ENCODE results near the gene ZBP1.

ZBP1 gene

DNA sequence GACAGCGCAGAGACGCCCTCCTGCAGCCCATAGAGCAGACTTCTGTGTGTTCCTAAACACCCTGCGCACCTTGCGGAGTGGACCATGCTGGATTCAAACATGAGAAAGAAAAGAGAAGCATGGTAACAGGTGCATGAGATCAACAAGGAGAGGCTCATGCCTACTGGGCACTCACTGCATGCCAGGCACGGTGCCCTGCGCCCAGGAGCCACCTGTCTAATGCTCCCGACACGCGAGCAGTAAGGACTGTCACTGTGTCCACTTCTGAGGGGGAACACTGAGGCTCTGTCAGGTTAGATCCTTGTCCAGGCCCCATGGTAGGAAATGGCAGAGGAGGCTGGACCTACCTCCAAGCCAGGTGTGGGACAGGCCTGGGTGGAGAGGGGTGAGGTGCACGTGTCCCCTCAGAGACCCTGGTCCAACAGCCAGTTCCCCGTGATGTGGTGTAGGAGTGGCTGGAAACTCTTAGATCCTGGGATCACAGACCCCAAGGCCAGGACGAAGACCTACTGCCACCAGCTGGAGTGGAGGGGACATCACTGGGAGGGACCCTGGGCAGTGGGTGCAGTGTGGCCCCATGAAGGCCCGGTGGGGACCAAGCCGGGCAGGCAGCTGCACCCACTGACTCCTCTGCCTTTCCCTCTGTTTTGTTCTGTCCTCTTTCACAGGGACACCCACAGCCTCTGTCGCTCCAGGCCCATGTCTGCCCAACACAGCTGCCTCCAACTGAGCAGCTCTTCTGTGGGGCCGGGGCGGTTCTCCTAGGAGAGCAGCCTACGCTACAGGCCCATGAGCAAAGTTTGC is 29.5 kb downstream of the ZBP1 start:
- TF ChIP-seq, protein P1, sequence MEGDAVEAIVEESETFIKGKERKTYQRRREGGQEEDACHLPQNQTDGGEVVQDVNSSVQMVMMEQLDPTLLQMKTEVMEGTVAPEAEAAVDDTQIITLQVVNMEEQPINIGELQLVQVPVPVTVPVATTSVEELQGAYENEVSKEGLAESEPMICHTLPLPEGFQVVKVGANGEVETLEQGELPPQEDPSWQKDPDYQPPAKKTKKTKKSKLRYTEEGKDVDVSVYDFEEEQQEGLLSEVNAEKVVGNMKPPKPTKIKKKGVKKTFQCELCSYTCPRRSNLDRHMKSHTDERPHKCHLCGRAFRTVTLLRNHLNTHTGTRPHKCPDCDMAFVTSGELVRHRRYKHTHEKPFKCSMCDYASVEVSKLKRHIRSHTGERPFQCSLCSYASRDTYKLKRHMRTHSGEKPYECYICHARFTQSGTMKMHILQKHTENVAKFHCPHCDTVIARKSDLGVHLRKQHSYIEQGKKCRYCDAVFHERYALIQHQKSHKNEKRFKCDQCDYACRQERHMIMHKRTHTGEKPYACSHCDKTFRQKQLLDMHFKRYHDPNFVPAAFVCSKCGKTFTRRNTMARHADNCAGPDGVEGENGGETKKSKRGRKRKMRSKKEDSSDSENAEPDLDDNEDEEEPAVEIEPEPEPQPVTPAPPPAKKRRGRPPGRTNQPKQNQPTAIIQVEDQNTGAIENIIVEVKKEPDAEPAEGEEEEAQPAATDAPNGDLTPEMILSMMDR (IDR thresholded peaks at IDR 0.05; ENCODE audit: insufficient read depth, low read depth, low read length, missing control alignments): no peak
- H3K4me3 ChIP-seq (ENCODE audit: low read depth, low read length): no peak overlapping the region
- DNase-seq (ENCODE audit: low read depth): no peak

DNA sequence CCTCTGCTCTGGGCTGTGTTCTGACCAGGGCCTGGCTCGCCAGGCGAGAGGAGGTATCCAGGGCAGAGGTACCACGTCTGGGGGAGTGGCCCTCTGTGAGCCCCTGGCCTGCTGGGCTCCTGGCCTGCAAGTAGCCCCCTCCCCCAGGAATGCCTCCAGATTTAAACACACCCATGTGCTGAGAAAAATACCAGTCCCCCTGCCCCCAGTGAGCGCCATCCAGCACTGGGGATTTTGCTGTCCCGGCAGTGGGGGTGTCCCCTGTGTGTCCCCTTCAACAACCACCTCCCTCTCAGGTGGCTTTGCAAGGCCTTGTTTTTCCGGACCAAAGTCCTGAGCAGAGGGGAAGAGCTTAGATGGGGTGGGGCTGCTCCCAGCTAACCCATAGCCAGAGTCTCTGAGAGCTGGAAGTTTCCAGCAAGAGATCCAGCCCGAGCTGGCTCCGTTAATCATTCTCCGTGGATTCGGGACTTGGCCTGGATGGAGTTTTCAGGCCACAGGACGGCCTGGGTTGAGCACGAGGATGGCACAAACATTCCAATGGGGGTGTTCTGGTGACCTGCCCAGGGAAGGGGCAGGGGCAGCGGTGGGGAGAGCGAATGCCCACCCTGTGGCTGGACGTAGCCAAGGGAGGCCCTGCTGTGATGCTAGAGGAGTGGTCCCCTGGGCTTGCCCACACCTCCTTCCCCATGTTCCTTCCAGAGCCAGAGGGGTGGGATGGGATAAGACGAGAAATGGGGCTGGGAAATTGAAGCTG is 30.3 kb downstream of the ZBP1 start:
- TF ChIP-seq, protein P1 (IDR thresholded peaks at IDR 0.05; ENCODE audit: insufficient read depth, low read depth, low read length, missing control alignments): no peak
- no peak for DNase-seq (ENCODE audit: low read depth)
- no peak overlapping the region for H3K4me3 ChIP-seq (ENCODE audit: low read depth, low read length)

DNA sequence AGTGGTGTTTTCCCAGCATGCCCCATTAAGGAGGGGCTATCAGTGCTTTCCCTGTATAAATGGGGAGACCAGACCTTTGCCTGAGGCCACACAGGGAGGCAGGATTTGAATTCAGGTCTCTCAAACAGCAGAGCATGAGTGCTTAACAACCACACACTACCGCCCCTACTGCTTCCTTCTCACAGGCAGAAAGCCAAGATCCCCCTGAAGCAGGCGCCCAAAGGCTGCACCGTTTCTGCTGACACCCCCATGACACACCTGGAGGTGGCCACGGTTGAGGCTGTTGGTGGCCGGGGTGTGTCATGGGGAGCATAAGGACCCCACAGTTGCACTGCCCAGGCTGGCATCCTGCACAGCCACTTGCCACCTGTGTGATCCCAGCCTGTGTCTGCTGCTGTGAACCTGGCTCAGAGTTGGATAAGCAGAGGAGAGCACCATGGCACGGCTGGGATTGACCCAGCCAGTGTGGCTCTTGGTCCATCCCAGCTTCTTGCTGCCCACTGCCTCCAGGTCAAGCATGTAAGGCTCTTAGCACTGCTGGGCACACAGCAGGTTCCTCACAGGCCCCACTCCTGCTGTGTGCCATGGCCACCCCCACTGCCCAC is 31.0 kb downstream of the ZBP1 start:
- no peak for DNase-seq (ENCODE audit: low read depth)
- H3K4me3 ChIP-seq (ENCODE audit: low read depth, low read length): no peak overlapping the region
- TF ChIP-seq, protein P1 (IDR thresholded peaks at IDR 0.05; ENCODE audit: insufficient read depth, low read depth, low read length, missing control alignments): no peak

DNA sequence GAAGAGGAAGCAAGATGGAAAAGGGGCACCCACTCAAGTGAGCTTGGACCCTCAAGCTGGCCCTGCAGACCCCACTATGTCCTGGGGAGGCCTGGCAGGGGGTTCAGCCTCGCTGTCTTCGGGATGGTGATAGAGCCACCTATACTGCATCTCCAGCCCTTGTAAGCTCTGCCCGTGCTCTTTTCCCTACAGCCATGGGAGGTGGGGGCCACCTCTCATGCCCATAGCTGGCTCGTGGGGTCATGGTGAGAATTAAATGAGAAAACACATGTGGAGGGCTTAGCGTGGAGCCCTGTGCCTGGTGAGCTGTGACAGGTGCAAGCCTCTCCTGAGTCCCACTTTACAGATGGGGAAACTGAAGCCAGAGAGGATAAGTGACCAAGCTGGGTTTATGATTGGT is 31.6 kb downstream of the ZBP1 start:
- no peak overlapping the region for H3K4me3 ChIP-seq (ENCODE audit: low read depth, low read length)
- TF ChIP-seq, protein P1 (IDR thresholded peaks at IDR 0.05; ENCODE audit: insufficient read depth, low read depth, low read length, missing control alignments): no peak
- no peak for DNase-seq (ENCODE audit: low read depth)

DNA sequence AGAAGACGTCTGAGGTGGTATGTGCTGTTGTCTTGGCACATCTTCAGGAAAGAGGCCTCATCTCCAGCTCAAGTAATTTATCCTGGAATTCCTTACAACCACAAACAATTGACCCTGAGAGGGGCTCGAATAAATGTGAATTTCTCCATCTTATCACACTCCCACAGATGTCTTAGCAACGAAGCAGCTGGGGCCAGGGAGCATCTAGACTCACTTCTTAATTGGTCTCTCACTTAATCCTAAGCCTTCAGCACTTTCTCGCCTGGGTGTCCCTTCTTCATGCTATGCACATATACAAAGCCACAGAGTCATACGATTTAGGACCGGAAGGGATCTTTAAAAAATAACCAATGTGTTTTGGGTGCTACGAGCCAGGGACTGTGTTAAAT is 32.2 kb downstream of the ZBP1 start:
- no peak for DNase-seq (ENCODE audit: low read depth)
- no peak overlapping the region for H3K4me3 ChIP-seq (ENCODE audit: low read depth, low read length)
- TF ChIP-seq, protein P1 (IDR thresholded peaks at IDR 0.05; ENCODE audit: insufficient read depth, low read depth, low read length, missing control alignments): no peak

DNA sequence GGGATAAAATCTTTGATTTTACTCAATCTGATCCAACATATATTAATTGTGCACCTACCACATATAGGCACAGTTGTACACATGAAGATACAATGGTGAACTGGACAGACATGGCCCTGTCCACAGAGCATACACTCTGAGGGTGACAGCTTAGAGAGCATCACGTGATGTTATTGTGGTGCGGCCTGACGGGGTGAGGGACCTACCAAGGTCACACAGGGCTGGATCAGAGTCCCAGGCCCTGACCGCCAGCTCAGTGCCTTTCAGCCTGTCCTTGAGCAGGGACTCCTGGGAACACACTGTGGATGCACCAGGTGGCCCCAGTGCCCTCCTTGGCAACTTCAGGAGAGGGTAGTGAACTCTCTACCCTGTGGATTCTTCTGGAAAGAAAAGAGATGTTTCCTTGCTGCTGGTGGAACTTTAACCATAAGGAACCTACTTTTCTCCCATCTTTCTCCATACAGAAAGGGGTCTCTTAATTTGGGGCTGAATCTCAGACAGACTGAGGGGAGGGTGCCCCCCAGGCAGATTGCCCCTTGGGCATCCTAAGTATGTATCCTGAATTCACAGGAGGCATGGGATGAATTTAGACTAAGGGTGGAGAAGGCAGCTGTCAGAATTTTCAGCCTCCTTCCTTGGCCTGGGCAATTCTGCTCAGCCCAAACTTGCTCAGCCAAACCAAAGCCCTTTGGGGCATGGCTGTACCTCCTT is 32.8 kb downstream of the ZBP1 start:
- H3K4me3 ChIP-seq (ENCODE audit: low read depth, low read length): no peak overlapping the region
- TF ChIP-seq, protein P1 (IDR thresholded peaks at IDR 0.05; ENCODE audit: insufficient read depth, low read depth, low read length, missing control alignments): no peak
- DNase-seq (ENCODE audit: low read depth): no peak

Data from GM12865 (cell line).